Glomerular endothelial cell (primary cell): ENCODE measurements around the gene GRIA3. TPM values are rescaled to one million over a fixed set of nuclear protein-coding genes. Genes with fewer than 3 reads are reported as not detected.

ENCODE experiments used
- DNase-seq: peaks from one replicate; pipeline ENCODE4 v3.0.0-alpha.2; 2011; ENCODE audit warnings: low read depth, low spot score; ENCODE audit errors: extremely low read depth
- total RNA-seq: library from RNA; depleted of rRNA; stranded (reverse); fragments of >200 nt; gene quantifications from 2 replicates; pipeline ENCODE4 v1.2.3, GENCODE V29; 2015

The GRIA3 gene
- total RNA-seq = 0.53 and 0.58 TPM in 2 replicates

GRCh38 chrX:123184219-123184865 is at the start of gene GRIA3:
GRIA3 (plus strand) TSS chrX:123184278; CDS start chrX:123184536, 258 bp downstream.
- DNase-seq = no peak

DNA sequence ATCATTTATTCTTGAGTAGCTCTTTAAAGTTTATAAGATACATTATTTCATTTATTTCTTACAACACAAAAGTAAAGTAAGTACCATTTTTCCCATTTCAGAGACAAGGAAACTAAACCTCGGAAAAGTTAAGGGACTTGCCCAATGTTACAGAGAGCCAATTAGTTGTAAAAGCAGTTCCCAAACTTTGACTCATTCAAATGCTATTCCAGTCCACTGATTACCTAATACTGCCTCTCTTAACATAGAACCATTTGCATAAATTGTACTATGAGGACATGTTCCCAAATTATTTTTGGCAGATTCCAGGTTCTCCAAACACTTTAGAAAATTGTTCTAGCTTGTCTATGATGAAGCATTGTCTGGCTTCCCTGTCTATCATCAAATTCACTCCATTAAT is 45.6 kb upstream of the GRIA3 start:
- no peak for DNase-seq

DNA sequence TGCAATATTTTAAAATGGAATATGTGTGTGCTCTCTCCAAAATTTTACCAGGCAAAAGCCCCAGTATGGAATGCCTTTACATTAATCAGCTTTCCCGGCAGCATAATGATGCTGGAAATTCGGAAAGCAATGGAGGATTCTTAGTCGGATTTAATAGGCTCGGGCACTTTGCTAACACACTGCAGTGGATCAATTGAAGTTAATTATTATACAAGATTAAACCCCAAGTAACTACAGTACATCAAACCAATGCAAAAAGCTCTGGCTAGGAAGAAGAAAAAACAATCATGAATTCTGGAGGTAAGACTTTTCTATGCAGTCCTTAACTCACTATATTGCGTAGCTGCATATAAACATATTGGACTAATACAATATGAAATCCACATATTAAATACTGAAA is 43.6 kb upstream of the GRIA3 start:
- no peak for DNase-seq

- DNase-seq = no peak
Measured at GRCh38 chrX:123140904-123141303, 43.2 kb upstream of the GRIA3 start.

GRCh38 chrX:123153846-123154335 is 30.2 kb upstream of the GRIA3 start:
- DNase-seq = no peak

DNA sequence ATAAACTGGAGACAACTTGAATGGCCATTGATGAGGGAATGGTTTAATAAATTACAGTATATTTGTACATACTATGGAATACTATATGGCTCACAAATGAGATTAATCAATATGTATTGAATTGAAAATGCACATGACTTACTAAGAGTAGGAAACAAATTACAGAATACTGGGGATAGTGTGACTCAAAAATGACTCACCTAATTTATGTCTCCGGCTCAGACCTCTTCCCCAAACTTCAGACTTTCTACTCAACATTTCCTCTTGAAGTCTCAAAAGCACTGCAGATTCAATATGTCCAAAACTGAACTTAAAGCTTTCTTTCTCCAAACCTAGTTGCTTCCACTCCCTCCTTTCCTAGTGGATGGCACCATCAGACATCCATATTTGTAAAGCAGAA is 28.8 kb upstream of the GRIA3 start:
- no peak for DNase-seq

DNA sequence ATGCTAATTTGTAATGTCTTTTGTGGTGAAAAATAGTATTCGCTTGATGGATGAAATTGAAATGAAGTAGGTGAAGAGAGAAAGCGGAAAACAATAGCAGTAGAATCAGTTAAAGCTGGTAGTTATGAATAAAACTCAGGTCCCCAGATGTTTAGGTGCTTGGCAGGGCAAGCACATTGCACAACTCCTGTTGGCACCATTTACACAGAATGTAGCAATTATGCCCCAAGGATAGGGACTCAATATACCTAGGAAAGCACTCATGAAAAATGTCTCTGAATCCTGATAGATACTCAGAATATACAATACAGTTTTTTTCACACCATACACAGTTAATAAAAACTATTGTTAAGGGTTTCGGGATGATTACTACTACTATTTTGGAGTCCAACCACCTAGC is 26.5 kb upstream of the GRIA3 start:
- DNase-seq = no peak

- DNase-seq = no peak
Measured at GRCh38 chrX:123159403-123159802, 24.7 kb upstream of the GRIA3 start.

GRCh38 chrX:123167621-123168020 is 16.5 kb upstream of the GRIA3 start:
- DNase-seq = no peak

DNA sequence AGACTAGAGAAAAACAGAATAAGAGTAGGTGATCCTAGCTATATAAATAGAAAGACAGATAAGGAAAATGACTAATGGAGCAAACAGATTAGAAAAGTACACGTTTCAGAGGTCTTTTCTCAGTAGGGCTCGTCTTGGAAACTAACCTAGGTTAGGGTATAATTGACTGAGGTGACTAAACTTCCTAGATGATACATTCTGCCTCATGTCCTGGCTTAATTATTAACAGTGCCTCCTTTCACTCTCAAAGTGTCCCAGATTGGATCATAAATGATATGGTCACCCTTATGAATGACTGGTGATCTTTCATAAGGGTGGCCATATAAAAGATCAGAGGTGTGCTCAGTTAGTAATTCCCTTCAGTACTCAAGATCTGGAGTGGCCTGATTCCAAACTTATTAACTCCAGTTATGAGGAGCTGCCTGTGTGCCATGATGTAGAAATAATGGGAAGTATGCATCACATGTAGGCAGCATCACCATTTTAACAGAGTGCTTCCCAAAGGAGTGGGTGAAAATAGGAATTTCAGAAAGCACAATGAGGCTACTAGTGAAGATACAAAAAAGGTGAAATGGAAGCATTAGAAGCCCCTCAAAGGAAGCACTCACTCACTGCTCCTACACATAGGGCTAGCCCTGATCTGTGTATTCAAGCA is 14.7 kb upstream of the GRIA3 start:
- DNase-seq = no peak

- no peak for DNase-seq
Measured at GRCh38 chrX:123170546-123170945, 13.5 kb upstream of the GRIA3 start.

DNA sequence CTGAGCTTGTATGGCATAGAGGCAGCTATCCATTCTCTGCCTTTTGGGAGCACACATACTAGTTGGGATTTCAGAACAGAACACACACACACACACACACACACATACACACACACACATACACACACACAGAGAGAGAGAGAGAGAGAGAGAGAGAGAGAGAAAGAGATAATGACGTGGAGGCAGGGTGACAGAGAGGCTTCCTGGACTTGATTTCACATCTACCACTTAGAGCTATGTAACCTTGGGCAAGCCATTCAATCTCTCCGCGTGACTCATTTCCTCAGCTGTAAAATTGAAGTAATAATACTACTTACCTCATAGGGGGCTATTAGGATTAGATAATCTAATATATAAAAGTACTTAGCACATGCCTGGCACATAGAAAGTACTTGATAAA is 12.3 kb upstream of the GRIA3 start:
- DNase-seq = peak; percentile 31

- DNase-seq = no peak
Measured at GRCh38 chrX:123172869-123173268, 11.2 kb upstream of the GRIA3 start.

DNA sequence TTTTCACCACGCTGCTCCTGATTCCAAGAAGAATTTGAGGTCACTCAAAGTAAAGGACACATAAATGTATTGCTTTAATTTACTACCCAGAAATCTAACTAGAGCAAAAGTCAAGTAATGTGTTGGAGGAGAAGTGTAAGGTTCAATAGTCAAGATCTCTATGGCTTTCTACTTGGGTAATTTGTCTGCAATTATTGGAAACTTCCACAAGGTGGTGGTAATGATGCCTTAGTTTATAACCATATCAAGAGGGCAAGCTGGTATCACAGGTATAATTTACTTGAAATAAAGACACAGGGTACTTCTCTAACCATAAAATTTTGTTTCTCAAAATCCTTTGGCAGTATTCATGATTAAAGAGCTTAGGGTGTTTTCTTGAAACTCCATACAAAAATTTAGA is 10.2 kb upstream of the GRIA3 start:
- DNase-seq = no peak

DNA sequence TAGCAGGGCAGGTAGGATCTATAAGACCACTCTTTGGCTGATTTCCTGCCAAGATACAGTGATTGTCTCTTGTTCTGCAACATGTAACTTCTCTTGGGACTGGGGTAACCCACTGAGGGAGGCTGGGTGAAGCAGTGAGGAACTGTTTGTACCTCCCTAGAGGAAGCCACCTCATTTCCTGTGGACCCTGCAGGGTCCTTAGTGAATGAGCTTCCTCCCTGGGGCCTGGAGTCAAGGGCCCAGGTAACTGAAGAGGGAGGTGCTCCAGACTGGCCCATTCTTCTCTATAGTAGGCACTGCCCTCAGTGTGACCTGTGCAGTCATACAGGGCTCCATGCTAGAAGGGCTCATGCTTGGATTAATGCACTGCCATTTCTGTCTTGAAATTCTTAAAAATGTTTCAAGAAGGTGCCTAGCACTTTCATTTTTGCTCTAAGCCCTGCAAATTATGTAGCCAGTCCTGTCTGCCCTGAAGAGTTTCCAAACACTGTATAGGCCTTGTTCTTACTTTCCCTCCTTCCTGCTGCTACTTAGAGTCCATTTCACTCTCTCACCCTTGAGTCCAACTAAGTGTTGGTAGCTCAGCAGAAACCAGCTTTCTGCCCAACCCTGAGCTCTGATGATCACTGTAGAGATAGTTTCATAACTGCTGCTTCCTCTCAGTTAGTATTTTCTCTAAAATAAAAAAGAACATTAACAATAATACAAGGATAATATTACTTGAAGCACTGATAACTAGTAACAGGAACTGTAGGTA is 8.5 kb upstream of the GRIA3 start:
- DNase-seq = no peak

DNA sequence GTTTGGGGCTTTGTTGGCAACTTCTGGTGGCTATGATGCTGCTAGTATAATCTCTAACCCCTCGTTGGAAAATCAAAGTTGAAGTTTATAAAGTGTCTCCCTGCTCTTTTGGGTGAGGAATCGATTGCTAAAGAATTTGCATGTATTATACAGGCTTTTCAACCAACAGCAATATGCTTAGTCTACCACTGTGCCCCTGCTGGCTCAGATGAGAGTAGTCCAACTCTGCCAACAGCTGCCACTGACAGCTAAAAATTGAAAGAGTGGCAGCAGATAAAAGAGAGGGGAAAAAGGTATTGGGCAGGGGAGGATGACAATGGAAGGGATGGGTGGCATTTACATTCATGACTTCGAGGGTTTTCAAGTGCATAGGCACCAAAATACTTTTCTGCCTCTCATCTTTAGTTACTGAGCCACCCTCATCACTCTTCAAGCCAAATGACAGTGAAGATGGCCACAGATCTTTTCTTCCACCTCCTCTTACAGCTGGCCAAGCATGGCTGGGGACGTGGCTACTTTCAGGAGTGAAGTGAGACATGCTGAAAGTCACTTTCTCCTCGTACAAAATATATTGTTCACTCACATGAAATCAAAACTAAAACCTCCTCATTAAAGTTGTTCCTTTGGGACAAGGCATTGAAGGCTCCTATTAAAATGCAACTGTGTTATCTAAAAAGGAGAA is 2.7 kb upstream of the GRIA3 start:
- no peak for DNase-seq

DNA sequence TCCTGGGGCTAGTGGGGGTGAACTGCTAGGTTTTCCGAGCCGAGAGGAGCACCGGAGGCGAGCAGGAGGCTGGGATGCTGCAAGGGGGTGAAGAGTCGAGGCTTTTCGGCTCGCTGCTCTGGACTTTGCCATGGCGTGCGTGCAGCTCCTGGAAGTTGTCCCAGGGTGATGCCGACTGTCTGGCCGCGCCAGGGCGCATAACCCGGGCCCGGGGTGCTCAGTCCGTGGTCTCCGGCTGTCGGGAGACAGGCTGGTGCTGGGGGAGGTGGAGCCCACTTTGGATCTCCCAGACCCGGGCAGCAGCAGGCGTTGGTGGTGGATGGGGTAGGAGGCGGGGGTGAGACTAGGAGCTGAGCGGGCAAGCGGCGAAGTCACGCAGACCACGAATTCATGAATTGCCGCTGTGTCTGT is 793 bp downstream of the GRIA3 start:
- DNase-seq = no peak

DNA sequence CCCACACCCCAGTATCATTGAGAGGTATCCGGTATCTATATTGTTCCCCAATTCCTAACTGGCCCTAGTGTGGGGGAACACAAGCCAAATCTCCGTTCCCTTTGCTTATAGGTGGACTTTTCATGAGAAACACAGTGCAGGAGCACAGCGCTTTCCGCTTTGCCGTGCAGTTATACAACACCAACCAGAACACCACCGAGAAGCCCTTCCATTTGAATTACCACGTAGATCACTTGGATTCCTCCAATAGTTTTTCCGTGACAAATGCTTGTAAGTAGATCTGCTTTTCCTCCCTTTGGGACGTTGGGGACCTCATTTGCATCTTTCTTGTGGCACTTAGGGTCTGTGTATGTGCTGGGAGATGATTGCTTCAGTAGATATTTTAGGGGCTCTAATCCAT is 1.6 kb downstream of the GRIA3 start:
- DNase-seq = no peak

DNA sequence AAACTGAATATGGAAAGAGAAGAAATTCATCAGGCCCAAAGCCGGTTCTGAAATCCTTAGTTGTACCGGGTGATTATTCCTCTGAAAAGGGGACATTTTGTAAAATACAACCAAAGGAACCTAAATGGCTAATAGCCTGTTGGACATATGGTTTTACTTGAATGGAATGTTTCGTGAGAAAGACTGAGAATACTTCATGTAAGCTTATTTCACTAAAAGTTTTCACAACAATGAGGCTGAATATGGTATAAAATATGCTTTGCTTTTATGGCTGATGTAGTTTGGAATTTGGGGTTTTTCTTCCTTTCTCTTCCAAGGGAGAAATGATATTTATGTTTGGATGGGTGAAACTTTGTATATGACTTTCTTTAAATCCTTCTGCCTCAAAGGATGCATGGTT is 2.7 kb downstream of the GRIA3 start:
- DNase-seq = no peak

- no peak for DNase-seq
Measured at GRCh38 chrX:123188081-123188480, 4.0 kb downstream of the GRIA3 start.

- no peak for DNase-seq
Measured at GRCh38 chrX:123189338-123189737, 5.3 kb downstream of the GRIA3 start.
